GM03348 (cell line): Measurements from ENCODE around the gene MYO15B.
"Not testable (repeated sequence)": the region's sequence is repeated elsewhere in the genome, so short reads cannot be mapped to it uniquely, and the experiment has no call there.

ENCODE experiments used
- DNase-seq: peaks from one replicate; pipeline ENCODE4 v3.0.0; 2012; ENCODE audit warnings: low spot score

Gene MYO15B

DNA sequence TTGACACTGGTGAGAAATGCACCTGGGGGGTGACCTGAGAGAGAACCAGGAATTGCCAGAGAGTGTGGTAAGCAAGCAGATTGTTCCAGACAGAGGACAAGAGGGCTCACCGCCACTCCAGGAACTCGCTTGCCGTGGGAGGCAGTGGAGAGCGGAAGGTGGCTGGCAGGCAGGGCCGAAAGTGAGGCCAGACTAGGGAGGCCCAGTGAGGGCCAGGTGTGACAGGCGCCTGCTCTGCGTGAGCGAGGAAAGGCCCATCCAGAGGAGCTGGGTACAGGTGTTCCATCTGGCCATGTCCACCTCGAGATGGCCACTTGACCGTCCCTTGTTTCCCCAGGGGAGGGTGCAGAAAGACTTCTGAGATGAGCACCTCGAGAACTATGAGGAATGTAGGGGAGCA lies 11.9 kb upstream of the MYO15B start:
- DNase-seq: no peak

GRCh38 chr17:75576661-75577060 lies 10.9 kb upstream of the MYO15B start:
- no peak for DNase-seq

DNA sequence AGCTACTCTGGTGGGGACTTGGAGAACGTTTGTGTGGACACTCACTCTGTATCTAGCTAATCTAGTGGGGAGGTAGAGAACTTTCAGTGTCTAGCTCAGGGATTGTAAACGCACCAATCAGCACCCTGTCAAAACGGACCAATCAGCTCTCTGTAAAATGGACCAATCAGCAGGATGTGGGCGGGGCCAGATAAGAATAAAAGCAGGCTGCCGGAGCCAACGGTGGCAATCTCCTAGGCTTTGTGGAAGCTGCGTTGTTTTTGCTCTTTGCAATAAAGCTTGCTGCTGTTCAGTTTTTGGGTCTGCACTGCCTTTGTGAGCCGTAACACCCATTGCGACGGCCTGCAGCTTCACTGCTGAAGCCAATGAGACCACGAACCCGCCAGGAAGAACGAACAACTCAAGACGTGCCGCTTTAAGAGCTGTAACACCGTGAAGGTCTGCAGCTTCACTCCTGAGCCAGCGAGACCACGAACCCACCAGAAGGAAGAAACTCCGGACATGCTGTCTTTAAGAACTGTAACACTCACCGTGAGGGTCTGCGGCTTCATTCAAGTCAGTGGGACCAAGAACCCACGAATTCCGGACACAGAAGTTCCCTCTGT lies 6.4 kb upstream of the MYO15B start:
- DNase-seq: not testable (repeated sequence)

DNA sequence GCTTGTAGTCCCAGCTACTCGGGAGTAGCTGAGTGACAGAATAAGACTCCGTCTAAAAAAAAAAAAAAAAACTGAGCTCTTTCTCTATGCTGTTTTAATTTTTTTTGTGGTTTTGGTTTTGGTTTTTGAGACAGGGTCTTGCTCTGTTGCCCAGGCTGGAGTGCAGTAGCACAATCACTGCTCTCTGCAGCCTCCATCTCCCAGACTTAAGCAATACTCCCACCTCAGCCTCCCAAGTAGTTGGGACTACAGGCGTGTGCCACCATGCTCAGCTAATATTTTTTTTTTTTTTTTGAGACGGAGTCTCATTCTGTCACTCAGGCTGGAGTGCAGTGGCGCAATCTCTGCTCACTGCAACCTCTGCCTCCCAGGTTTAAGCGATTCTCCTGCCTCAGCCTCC lies 4.4 kb upstream of the MYO15B start:
- DNase-seq: not testable (repeated sequence)

GRCh38 chr17:75584849-75585175 lies 2.8 kb upstream of the MYO15B start:
- DNase-seq: no peak

DNA sequence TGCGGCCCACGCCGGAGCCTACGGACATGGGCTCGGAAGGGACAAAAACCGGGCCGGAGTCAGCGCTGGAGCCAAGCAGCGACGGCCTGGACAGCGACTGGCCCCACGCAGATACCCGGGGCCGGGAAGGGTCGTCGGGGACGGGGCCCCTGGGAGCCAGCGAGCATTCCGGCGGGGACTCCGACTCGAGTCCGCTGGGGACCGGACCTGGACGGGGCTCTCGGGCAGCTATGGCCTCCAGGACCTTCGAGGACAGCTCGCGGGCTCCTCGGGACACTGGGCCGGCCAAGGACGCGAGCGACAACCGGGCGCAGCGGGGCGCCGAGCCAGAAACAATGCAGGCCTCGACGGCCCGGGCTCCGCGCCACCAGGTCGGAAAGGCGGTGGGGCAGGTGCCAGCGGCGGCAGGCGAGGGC lies 1.0 kb downstream of the MYO15B start:
- no peak for DNase-seq

GRCh38 chr17:75589012-75589918 lies 1.7 kb downstream of the MYO15B start:
- DNase-seq: peak; percentile 100

GRCh38 chr17:75589919-75590303 lies 2.3 kb downstream of the MYO15B start:
- no peak for DNase-seq

- no peak for DNase-seq
Measured at GRCh38 chr17:75590314-75590761, 2.7 kb downstream of the MYO15B start.

GRCh38 chr17:75590849-75591721 lies 3.5 kb downstream of the MYO15B start:
- DNase-seq: no peak

- DNase-seq: no peak
Measured at GRCh38 chr17:75591722-75592302, 4.2 kb downstream of the MYO15B start.

DNA sequence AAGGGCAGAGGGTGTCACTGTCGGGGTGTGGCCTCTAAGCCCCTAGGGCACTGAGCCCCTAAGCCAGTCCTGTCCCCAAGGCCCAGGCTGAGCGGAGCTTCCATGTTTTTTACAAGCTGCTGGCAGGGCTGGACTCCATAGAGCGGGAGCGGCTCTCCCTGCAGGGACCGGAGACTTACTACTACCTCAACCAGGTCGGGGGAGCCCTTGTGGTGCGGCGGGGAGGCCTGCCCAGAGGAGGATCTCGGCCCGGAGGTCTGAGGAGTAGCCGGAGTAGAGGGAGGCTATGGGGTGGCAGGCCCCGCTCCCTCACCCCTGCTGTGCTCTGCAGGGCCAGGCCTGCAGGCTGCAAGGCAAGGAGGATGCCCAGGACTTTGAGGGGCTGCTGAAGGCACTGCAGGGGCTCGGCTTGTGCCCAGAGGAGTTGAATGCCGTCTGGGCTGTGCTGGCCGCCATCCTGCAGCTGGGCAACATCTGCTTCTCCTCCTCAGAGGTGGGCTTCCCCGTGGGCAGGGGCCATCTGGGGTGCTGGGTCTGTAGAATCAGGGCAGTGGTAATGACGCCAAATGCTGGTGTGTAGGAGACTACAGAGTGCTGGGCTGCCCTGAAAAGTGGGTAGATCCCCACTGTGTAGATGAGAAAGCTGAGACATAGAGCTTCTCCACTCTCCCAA lies 4.9 kb downstream of the MYO15B start:
- DNase-seq: no peak

DNA sequence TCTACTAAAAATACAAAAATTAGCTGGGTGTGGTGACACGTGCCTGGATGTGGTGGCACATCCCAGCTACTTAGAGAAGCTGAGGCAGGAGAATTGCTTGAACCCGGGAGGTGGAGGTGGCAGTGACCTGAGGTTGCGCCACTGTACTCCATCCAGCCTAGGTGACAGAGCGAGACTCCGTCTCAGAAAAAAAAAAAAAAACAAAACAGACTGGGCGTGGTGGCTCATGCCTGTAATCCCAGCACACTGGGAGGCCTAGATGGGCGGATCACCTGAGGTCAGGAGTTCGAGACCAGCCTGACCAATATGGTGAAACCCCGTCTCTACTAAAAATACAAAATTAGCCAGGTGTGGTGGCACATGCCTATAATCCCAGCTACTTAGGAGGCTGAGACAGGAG lies 5.8 kb downstream of the MYO15B start:
- DNase-seq: not testable (repeated sequence)

DNA sequence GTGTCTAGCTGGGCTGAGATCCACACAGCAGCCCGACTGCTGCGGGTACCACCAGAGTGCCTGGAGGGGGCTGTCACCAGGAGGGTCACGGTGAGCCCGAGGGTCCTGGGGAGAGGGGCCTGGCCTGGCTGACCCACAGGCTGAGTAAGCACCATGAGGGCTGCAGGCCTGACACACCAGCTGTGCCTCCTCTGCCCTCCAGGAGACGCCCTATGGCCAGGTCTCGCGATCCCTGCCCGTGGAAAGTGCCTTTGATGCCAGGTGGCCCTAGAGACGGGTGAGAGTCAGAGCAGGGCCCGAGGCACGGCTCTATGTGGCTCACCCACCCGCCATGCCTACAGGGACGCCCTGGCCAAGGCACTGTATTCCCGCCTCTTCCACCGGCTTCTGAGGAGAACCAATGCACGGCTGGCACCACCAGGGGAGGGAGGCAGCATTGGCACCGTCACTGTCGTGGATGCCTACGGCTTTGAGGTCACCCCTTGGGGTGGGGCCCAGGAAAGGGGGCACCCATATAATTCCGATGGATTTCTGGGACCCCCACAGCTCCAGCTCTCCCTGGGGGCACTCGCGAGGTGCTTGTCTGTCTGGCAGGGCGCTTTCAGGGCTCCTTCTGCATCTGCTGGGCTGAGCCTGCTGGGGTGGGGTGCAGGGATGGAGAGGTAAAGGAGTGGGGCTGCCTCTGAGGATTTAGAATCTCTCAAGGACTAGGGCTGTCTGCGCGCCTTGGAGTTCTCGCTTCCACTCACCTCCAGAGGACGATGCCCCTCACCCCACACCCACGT lies 7.1 kb downstream of the MYO15B start:
- no peak for DNase-seq

DNA sequence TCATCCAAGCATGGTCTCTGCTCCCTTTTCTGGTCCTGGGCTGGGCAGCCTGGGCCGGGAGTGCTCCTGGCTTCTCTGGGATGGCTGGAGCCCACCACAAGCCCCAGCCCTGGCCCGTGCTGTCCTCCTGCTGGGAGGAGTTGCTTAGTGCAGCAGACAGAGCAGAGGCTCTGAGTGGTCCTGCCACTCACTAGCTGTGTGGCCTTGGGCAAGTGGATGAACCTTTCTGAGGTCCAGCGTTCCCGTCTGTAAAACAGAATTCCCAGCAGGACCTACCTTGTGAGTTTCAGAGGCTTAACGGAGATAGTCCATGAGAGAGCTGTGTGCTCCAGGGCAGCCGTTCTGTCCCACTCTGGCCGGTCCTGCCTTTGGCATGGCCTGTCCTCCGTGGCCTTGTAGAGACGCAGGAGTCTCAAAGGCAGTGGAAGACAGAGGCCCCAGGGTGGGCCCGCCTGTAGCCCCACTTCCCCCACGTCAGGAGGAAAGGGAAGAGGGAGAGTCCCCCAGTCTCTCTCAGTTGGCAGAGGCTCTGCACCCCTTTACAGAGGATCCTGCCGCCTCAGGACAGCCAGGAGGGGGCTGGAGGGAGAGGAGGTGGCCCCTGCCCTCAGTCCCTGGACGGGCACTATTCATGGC lies 7.8 kb downstream of the MYO15B start:
- no peak for DNase-seq

- DNase-seq: no peak
Measured at GRCh38 chr17:75595920-75596313, 8.3 kb downstream of the MYO15B start.

- DNase-seq: no peak
Measured at GRCh38 chr17:75596320-75597087, 8.9 kb downstream of the MYO15B start.

DNA sequence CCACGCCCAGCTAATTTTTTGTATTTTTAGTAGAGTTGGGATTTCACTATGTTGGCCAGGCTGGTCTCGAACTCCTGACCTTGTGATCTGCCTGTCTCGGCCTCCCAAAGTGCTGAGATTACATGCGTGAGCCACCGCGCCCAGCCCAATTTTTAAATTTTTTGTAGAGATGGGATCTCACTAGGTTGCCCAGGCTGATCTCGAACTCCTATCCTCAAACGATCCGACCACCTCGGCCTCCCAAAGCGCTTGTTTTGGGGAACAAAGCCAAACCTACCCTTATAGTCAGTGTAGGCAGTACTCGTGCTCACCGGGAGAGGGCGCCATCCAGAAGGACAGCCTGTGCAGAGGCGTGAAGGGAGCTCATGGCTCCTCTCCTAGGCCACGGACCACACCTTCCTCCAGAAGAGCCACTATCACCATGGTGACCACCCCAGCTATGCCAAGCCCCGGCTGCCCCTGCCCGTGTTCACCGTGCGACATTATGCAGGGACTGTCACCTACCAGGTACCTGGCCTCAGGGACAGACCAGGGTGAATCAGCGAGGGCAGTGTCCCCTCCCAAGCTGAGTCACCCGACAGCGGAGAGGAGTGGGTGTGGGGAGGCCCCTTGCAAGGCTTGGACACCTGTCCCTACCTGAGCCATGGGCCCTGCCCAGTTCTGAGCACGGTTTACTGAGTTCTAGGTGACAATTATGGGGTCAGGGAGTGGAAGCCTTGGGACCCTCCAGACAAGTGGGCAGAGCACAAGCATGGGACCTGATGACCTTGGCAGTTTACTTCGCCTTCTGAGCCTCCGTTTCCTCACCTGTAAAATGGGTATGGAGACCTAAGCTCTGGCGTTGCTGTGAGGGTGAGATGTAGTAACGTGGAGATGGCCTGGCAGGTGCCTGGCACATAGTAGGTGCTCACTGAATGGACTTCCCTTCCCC lies 13.7 kb downstream of the MYO15B start:
- DNase-seq: peak; percentile 65
